Karpas-422 (cell line): Measurements from ENCODE around the gene GPBP1. TPM values are rescaled to one million over a fixed set of nuclear protein-coding genes. Genes with fewer than 3 reads are reported as not detected.
A peak's percentile ranks its signal among the peaks of the same experiment; 100 is the strongest.
"Not testable (repeated sequence)": the region's sequence is repeated elsewhere in the genome, so short reads cannot be mapped to it uniquely, and the experiment has no call there.

Source experiments
- DNase-seq: peaks from one replicate; pipeline ENCODE4 v3.0.0-alpha.2; 2015
- H2AFZ ChIP-seq: fragments of 200-600 bp; sonication (generic); 2 replicates; pipeline ENCODE4 v1.6.1; 2014; ENCODE audit warnings: antibody characterized with exemption, low read length, mixed read lengths
- H3K27ac ChIP-seq: fragments of 200-600 bp; sonication (generic); 2 replicates; pipeline ENCODE4 v1.5.1; 2014; ENCODE audit warnings: mild to moderate bottlenecking, low read length, moderate library complexity
- H3K27me3 ChIP-seq: fragments of 200-600 bp; sonication (generic); 2 replicates; pipeline ENCODE4 v1.6.1; 2014; ENCODE audit warnings: low read length, mixed read lengths
- H3K36me3 ChIP-seq: fragments of 200-600 bp; sonication (generic); 2 replicates; pipeline ENCODE4 v1.6.1; 2014; ENCODE audit warnings: low read length, mixed read lengths; ENCODE audit not compliant: insufficient read depth
- H3K4me1 ChIP-seq: fragments of 200-600 bp; sonication (generic); 2 replicates; pipeline ENCODE4 v1.6.1; 2014; ENCODE audit warnings: mild to moderate bottlenecking, low read length, mixed read lengths
- H3K4me2 ChIP-seq: fragments of 200-600 bp; sonication (generic); 2 replicates; pipeline ENCODE4 v1.6.1; 2014; ENCODE audit warnings: low read length, low read depth, mild to moderate bottlenecking; ENCODE audit not compliant: poor library complexity, severe bottlenecking
- H3K4me3 ChIP-seq: fragments of 200-600 bp; sonication (generic); 2 replicates; pipeline ENCODE4 v1.5.1; 2014; ENCODE audit warnings: mild to moderate bottlenecking, antibody characterized with exemption, low read length, mixed read lengths
- H3K79me2 ChIP-seq: fragments of 200-600 bp; sonication (generic); 2 replicates; pipeline ENCODE4 v1.6.1; 2014; ENCODE audit warnings: mild to moderate bottlenecking, low read length, mixed read lengths
- H3K9ac ChIP-seq: fragments of 200-600 bp; sonication (generic); 2 replicates; pipeline ENCODE4 v1.6.0; 2014; ENCODE audit warnings: low read length
- H3K9me2 ChIP-seq: fragments of 200-600 bp; sonication (generic), shearing (Covaris generic); replicated peaks from 2 replicates; pipeline ENCODE4 v1.6.0; 2014; ENCODE audit warnings: mild to moderate bottlenecking, low read length, moderate library complexity; ENCODE audit not compliant: insufficient read depth
- H3K9me3 ChIP-seq: fragments of 300-700, 200-600 bp; sonication (generic); 2 replicates; pipeline ENCODE4 v1.6.1; 2014; ENCODE audit warnings: low read length, mixed read lengths
- H4K20me1 ChIP-seq: fragments of 200-600 bp; sonication (generic); 2 replicates; pipeline ENCODE4 v1.6.1; 2014; ENCODE audit warnings: mild to moderate bottlenecking, antibody characterized with exemption, low read length, low read depth; ENCODE audit not compliant: insufficient read depth
- total RNA-seq: library from RNA; depleted of rRNA; stranded (reverse); fragments of >200 nt; shearing (Covaris generic); gene quantifications from 2 replicates; pipeline ENCODE4 v1.2.3, GENCODE V29; 2014; ENCODE audit warnings: low replicate concordance

GPBP1 gene
- total RNA-seq, 1 experiment from 2014 or later = 69.0 TPM

DNA sequence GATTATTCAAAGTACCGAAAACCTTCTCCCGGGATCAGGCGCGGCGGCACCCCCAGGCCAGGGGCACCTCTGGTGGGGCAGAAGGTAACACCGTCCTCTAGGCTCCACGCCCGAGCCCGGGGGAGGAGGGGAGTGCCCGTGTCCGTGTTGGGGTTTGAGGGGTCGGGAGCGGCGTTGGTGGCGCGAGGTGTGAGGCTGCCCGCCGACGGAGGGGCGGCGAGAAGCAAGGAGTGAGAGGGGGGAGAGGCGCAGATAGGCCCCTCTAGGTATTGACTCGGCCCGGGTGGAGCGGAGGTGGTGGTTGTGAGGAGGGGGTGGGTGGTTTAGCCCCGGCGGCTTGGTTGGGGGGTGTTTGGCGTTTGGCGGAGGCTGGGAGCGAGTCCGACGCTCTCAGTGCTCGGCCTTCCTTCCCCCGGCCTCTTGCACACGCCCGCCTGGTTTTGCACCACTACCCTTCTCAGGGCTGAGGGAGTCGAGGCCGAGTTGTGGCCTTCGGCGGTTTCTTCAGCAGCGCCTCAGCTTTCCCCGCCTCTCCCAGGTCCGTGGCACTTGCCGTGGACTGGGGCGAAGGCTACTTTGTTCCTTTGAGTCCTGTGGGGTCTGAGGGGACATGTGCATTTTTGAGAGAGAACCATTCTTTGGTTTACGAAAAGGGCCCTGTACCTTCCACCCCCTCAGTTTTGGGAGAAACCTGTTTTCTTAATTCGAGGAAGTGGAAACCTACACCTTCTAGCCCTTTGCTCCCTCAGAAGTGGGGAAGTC is 450 bp downstream of the GPBP1 start:
- Histone ChIP-seq H3K79me2 (peaks cover 55% of the 10 kb centered on the region), H3K9ac (peak overlapping the region; percentile 99), H3K27me3 (no peaks in the 10 kb centered on the region), H3K4me3 (peak overlapping the region; percentile 98), H3K4me1 (peaks cover 48% of the 10 kb centered on the region), H3K36me3 (peaks cover 31% of the 10 kb centered on the region), H3K4me2 (peak overlapping the region; percentile 75), H4K20me1 (peaks cover 41% of the 10 kb centered on the region), H3K9me3 (no peaks in the 10 kb centered on the region), H2AFZ (peak overlapping the region; percentile 86), H3K9me2 (no peaks in the 10 kb centered on the region), H3K27ac (peak overlapping the region; percentile 90)
- peak; percentile 79 for DNase-seq

DNA sequence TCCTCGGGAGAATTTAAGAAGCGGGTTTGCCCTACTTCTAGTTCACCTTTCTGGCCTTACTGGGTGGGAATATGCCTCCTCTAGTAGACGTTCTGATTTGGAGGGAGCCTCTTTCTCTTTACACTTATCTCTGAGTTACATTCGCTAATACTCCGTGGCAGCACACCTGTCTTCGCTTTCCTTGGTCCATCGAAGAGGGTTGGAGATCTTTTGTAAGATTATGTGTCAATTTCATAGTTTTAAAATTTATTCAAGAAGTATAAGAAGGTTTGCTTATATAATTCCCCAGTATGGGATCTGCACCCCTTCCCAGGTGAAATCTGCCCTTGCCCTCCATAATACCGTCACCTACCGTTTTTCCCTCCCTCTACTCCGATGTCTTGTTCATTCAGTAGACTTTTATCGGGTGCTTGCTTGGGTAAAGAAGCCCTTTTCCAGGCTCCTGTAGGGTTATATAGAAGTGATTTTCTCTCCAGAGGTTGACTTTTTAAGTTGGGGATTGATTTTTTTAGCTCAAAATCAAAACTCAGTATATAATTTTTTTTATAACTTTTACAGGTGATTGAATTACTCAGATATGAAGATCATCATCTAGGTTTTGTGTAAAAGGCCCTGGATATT is 1.1 kb downstream of the GPBP1 start:
- peak; percentile 46 for DNase-seq
- Histone ChIP-seq H3K4me1 (peaks cover 54% of the 10 kb centered on the region), H3K27ac (peak overlapping the region; percentile 90), H3K36me3 (peaks cover 38% of the 10 kb centered on the region), H3K4me3 (peak overlapping the region; percentile 98), H3K9me3 (no peaks in the 10 kb centered on the region), H2AFZ (no peak overlapping the region), H3K4me2 (peak overlapping the region; percentile 75), H3K9me2 (no peaks in the 10 kb centered on the region), H3K9ac (peak overlapping the region; percentile 99), H3K79me2 (peaks cover 62% of the 10 kb centered on the region), H3K27me3 (no peaks in the 10 kb centered on the region), H4K20me1 (peaks cover 48% of the 10 kb centered on the region)

DNA sequence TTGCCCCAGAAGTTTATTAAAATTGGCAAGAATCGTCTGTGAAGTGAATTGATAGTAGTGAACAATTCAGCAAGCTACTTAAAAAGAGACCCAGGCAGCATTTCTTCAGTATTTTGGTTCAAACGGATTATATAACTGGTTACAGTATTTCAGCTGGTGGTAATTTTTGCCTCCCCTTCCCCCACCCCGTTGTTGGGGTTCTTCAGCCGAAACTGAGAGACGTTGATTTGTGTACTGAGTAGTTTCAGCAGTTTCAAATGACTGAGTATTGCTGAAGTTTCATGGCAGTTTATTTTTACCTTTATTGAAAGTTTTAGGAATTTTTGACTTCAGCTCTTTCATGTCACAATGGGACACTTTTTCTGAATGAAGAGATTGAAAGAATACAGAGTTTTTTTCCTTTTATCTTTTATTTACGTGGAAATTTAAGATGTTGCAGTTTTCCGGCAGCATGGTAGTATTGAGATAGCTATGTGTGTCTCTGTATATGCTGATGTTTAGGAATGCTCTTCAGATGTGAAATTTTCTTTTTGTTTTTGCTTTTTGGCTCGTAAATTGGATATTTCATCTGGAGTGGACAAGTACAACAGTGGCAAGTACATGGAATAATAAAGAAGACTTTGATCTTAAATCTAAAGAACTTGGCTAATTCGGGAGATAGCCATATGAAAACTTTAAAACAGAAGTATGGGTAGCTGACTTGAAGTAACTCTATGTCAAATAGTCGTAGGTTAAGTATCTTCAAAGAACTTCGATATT is 1.9 kb downstream of the GPBP1 start:
- Histone ChIP-seq H4K20me1 (peaks cover 54% of the 10 kb centered on the region), H3K9ac (peak overlapping the region; percentile 99), H3K79me2 (peaks cover 70% of the 10 kb centered on the region), H3K4me3 (peak overlapping the region; percentile 98), H3K4me1 (peaks cover 54% of the 10 kb centered on the region), H3K36me3 (peaks cover 45% of the 10 kb centered on the region), H3K27me3 (no peaks in the 10 kb centered on the region), H2AFZ (no peak overlapping the region), H3K4me2 (peak overlapping the region; percentile 75), H3K27ac (peak overlapping the region; percentile 90), H3K9me3 (no peaks in the 10 kb centered on the region), H3K9me2 (no peaks in the 10 kb centered on the region)
- DNase-seq = peak; percentile 71

DNA sequence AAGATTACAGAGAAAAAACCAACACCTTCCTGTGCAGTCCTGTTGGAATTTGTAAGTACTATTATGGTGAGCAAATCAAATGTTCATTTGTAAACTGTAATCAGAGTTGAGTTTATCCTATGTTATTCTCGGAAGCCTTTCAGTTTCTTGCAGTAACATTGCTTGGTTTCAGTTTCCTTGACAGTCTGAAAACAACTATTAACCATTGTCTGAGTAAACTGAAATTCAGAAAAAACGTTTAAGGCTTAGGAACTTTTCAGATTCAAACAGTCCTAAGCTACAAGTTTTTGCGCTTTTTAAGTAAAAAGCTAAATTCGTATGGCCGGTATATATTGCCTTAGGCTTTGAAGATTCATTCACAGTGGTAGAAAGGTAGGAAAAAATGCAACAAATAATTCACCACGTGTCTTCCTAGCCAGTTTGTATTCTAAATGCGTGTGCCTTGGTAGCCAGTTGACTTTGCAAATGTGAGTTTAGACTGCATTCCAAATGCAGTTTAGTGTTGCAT is 2.5 kb downstream of the GPBP1 start:
- Histone ChIP-seq H3K9me3 (no peaks in the 10 kb centered on the region), H3K4me2 (peak overlapping the region; percentile 75), H3K79me2 (peaks cover 76% of the 10 kb centered on the region), H3K27ac (no peak overlapping the region), H3K36me3 (peaks cover 51% of the 10 kb centered on the region), H2AFZ (no peak overlapping the region), H3K27me3 (no peaks in the 10 kb centered on the region), H3K9ac (peak overlapping the region; percentile 99), H3K4me3 (peak overlapping the region; percentile 98), H4K20me1 (peaks cover 59% of the 10 kb centered on the region), H3K4me1 (peaks cover 54% of the 10 kb centered on the region), H3K9me2 (no peaks in the 10 kb centered on the region)
- DNase-seq = no peak

DNA sequence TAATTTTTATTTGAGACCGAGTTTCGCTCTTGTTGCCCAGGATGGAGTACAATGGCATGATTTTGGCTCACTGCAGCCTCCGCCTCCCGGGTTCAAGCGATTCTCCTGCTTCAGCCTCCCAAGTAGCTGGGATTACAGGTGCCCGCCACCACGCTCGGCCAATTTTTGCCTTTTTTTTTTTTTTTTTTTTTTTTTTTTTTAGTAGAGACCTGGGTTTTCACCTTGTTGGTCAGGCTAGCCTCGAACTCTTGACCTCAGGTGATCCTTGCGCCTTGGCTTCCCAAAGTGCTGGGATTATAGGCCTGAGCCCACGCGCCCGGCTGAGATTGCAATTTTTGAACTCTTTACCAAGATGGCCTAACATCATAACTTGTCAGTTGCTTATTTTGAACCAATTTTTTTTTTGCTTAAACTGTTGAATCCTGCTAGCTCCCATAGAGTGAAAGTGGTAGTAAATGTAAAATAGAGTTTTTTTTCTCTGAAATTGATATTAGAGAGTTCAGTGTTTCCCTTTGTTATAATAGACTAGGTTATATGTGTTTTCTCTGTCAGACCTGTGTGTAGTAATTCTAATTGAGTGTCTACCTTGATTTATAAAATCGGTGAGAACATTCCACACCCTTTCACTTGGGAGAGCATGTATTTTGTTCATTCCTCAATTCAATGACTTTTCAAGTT is 3.8 kb downstream of the GPBP1 start:
- H4K20me1 ChIP-seq = peaks cover 67% of the 10 kb centered on the region
- peaks cover 47% of the 10 kb centered on the region for H3K4me1 ChIP-seq
- peak overlapping the region; percentile 75 for H3K4me2 ChIP-seq
- no peak overlapping the region for H3K27ac ChIP-seq
- no peaks in the 10 kb centered on the region for H3K9me2 ChIP-seq
- peaks cover 89% of the 10 kb centered on the region for H3K79me2 ChIP-seq
- H3K4me3 ChIP-seq = peak overlapping the region; percentile 98
- DNase-seq = no peak
- H3K9ac ChIP-seq = peak overlapping the region; percentile 41
- H3K27me3 ChIP-seq = no peaks in the 10 kb centered on the region
- no peak overlapping the region for H2AFZ ChIP-seq
- peaks cover 56% of the 10 kb centered on the region for H3K36me3 ChIP-seq
- H3K9me3 ChIP-seq = no peaks in the 10 kb centered on the region

DNA sequence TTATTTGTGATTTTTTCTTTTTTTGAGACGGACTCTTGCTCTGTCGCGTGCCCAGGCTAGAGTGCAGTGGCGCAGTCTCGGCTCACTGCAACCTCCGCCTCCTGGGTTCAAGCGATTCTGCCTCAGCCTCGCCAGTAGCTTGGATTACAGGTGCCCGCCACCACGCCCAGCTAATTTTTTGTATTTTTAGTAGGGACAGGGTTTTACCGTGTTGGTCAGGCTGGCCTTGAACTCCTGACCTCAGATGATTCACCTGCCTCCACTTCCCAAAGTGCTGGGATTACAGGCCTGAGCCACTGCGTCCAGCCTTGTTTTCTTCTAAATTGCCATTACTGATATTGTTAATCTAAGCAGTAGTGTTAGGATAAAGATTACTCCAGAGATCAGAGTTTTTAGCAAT is 4.4 kb downstream of the GPBP1 start:
- Histone ChIP-seq H3K36me3 (peaks cover 57% of the 10 kb centered on the region), H3K4me1 (peaks cover 45% of the 10 kb centered on the region), H3K79me2 (peaks cover 95% of the 10 kb centered on the region), H3K9ac (peak overlapping the region; percentile 41), H3K4me2 (peak overlapping the region; percentile 75), H4K20me1 (peaks cover 73% of the 10 kb centered on the region), H3K4me3 (peak overlapping the region; percentile 98)
- H3K27ac ChIP-seq, DNase-seq, H2AFZ ChIP-seq, H3K27me3 ChIP-seq, H3K9me2 ChIP-seq, H3K9me3 ChIP-seq: not testable (repeated sequence)

DNA sequence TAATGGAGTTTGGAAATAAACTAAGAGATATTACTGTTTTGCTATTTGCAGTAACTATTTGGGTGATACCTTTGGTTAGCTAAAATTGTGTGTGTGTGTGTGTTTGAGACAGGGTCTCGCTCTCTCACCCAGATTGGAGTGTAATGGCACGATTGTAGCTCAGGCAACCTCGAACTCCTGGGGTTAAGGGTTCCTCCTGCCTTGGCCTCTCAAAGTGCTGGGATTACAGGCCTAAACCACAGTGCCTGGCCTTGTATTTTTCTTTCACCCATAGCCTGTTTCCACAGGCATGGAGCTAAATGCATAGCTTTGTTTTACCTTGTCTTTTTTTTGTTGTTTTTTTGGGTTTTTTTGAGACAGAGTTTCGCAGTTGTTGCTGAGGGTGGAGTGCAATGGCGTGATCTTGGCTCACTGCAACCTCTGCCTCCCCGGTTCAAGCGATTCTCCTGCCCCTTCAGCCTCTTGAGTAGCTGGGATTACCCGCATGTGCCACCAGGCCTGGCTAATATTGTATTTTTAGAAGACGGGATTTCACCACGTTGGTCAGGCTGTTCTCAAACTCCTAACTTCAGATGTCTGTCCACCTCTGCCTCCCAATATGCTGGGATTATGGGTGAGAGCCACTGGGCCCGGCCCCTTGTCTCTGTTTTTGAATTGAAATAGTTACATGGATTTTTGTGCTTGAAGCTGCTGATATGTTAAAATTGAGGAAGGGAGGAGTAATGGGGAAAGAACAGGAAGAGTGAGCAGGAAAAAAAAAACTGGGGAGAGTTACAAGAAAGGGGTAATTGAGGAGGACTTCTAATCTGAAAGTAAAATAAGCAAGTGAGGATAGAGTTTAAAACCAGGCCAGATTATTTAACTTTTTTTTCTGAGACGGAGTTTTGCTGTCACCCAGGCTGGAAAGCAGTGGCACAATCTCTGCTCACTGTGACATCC is 5.7 kb downstream of the GPBP1 start:
- Histone ChIP-seq H3K9me2 (no peaks in the 10 kb centered on the region), H3K4me2 (peak overlapping the region; percentile 75), H3K9ac (peak overlapping the region; percentile 41), H3K36me3 (peaks cover 68% of the 10 kb centered on the region), H4K20me1 (peaks cover 86% of the 10 kb centered on the region), H3K4me3 (peak overlapping the region; percentile 98), H3K9me3 (no peaks in the 10 kb centered on the region), H2AFZ (no peak overlapping the region), H3K4me1 (peaks cover 49% of the 10 kb centered on the region), H3K27me3 (no peaks in the 10 kb centered on the region), H3K27ac (no peak overlapping the region), H3K79me2 (peaks cover 100% of the 10 kb centered on the region)
- no peak for DNase-seq
